ENCODE data around the gene RPN1.
A peak's percentile ranks its signal among the peaks of the same experiment; 100 is the strongest.
"Not testable (repeated sequence)": the region's sequence is repeated elsewhere in the genome, so short reads cannot be mapped to it uniquely, and the experiment has no call there.

Gene RPN1

DNA sequence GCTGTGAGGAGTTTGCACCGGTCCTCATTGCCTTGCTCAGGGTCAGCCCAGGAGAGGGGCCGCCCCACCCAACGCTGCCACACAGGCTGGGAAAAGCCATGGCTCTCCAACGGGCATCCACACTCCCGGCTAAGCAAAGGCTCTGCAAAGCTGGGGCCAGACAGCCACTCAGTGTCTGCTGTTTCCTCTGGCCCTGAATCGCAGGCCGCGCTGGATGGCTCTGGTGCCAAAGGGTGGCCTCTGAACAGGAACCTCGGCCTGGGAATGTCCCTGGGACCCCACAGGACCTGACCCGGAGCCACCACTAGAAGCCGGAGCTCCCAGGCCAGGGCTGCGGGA lies 42.9 kb downstream of the RPN1 start:
- no peak for DNase-seq

DNA sequence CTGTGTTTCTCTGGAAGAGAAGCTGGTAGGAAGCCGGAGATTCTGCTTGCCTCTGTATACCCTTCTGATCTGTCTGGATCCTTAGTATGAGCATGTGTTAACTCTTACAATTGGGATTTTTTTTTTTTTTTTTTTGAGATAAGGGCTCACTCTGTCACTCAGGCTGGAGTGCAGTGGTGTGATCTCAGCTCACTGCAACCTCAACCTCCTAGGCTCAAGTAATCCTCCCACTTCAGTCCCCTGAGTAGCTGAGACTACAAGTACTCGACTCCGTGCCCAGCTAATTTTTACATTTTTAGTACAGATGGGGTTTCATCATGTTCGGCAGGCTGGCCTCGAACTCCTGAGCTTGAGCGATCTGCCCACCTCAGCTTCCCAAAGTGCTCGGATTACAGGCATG lies 44.5 kb downstream of the RPN1 start:
- no peak for DNase-seq

DNA sequence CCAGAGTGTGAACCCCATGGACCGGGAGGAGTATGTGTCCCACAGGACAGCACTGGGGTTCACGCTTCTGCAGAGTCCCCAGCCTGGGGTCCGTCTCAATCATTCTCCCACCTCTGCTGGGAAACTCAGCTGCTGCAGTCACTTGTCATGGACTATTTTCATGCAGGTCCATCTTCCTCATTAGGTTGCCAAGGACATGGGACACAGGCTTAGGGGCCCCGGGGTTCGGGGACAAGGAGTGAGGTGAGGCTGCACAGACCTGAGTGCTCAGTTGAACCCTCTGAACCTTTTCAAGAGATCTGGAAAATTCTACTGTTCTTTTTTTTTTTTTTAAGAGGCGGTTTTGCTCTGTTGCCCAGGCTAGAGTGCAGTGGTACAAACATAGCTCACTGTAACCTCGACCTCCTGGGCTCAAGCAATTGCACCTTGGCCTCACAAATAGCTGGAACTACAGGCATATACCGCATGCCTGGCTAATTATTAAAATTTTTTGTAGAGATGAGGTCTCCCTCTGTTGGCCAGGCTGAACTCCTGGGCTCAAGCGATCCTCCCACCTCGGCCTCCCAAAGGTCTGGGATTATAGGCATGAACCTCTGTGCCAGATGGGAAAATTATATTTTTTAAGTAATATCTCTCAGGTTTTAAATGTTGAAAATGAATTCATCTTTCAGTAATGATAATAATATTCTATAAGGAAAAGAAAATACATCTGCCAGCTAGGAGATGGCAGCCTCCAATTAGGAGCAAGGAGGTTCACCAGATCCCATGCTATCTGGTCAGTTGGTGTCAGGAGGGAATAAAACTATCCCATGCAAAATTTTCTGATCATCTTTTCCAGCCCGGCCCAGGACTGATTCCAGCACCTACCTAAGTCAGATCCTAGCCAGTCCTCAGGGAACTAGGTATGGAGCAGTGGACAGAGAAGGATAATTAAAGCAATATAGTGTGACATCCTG lies 45.2 kb downstream of the RPN1 start:
- no peak for DNase-seq

DNA sequence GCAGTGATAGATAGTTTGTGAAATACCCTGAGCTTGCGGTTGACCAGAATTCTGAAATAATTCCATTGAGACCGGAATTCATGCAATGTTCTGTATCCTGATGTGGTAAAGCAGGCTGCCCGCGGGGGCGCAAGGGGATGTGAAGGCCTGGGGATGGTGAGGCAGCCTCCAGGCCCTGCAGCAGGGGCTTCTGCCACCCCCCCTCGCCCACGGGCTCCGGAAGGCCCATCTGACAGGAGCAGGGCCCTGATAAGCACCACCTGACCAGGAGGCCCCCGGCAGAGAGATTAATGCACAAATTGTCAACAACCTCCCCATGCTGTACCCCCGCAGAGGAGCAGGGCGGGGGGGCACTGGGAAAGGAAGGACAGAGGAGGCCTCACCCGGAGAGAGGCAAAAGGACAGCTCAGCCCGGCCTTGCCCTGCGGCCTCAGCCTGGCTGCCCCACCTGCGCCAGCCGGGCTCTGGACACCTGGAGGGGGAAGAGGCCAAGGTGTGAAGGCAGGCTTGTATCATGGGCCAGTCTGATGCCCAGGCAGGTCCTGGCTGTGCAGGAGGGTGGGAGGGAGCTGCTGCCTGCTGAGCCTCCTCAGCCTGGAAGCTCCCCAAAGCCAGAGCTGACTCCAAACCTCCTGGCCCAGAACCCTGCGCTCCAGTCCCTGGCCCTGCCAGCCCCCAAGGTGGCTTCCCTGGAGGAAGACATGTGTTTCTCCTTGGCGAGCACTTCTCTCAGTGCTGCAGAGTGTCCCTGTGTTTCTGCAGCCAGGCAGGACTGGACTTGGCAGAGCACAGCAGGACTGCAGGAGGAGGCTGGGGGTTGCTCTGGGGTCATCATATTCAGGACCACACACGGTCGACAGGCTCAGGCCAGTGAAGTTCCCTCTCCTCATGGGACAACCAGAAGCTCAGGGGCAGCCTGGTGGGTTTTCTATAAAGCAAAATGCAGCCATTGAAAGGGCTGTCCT lies 46.5 kb downstream of the RPN1 start:
- DNase-seq, result no peak

DNA sequence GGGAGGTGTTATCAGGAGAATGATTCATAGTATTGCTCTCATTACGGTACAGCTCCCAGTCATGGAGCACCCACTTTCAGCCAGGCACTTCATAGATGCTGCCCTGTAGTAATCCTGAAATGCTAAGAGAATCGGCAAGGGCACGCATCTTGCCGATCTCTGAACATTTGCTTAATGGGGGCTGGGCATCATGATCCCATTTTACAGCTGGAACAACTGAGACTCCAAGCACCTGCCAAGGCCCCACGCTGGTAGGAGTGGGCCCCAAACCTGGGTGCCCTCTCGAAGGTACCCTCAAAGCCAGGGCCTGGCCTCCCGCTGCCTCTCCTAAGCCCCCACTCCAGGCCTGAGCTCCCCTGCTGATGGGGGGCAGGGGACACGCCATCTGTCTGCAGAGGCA lies 47.3 kb downstream of the RPN1 start:
- no peak for DNase-seq

DNA sequence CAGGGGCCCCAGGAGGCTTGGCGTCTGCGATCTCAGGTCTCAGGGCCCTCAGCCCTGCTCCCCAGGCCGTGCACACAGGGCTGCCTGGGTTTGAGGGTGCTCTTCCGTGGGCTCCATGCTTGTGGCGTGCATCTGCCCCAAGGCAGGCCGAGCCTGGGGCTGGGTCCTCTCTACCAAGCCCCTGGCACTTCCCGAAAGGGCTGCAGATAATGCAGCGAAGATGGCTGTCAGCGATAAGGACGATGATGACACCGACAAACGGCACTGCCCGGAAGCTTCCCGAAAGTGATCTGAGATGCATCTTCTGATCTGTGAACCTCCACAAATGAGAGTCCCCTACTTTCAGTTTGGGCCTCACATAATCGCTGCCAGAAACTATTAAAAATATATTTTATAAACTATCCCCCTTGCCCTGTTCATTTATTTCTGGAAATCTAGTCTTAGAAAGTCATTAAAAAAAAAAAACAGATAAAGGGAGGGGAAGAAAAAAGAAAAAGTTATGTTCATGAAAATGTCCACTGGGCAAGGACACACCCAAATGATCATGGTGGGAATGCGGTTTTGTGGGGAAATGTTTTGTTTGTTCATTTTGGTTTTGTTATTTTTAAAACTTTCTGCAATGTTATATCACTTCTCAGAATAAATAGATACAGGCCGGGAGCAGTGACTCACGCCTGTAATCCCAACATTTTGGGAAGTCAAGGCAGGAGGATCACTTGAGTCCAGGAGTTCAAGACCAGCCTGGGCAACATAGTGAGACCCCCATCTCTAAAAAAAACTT lies 51.5 kb downstream of the RPN1 start:
- DNase-seq, result no peak

DNA sequence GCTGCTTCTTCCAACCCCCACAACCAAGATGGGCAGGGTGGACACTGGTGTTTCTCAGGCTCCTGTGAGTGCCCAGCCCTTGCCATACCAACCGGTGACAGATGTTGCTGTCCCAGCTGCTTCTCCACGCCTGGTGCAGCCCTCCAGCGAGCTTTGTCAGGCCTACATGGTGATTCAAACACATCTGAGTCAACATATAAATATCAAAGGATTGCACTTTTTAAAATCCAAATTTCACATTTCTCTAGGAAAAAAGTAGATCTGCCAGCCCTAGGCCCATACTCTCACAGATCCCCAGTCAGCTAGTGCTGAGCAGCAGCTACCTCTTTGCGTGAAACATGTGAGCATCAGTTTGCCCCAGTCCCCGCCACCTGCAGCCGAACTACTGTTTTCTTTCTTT lies 52.7 kb downstream of the RPN1 start:
- DNase-seq, result no peak

DNA sequence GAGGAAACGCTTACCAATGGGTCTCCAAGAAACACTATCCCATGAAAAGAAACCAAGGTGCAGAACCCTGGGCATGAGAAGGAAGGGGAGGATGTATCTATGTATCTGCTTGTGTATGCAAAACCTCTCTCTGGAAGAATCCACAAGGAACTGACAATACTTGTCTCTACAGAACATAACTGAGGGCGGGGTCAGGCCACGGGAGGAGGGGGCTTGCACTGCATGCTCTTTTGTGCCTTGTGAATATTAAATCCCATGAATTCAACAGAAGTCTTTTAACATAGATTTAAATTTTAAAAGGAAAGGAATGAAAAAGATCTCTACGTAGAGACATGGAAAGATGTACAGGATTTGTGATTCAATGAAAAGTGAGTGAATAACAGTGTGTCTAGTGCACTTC lies 57.8 kb downstream of the RPN1 start:
- DNase-seq, result no peak

DNA sequence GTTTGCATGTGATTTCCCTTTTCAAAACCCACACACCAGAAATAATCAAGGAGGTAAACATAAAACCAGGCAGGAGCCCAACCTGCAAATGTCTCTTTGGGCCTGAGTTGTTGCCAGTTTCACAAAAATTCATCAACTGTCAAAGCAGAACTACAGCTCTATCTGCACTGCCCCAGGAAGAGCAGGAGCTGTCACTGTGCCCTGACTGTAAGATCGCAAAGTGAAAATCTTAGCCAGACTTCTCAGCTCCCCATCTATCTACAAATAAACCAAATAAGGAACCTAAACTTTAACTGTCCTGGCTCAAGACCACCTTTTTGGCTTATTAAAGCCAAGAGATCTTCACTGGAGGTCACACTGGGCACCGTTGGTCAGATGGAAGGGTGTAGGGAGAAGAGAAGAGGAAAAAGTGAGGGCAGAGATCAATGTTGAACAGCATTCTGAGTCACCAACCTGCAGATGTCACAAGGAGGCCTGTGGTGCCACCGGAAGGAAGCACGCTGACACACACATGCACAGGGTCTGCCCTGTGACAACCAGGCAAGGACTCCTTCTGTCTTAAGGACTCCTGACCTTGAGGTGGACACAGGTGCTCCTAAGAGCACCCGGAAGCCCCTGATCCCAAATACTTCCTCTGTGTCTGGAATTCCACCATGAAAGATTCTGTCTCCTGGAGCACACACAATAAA lies 58.7 kb downstream of the RPN1 start:
- DNase-seq, result peak; percentile 28

DNA sequence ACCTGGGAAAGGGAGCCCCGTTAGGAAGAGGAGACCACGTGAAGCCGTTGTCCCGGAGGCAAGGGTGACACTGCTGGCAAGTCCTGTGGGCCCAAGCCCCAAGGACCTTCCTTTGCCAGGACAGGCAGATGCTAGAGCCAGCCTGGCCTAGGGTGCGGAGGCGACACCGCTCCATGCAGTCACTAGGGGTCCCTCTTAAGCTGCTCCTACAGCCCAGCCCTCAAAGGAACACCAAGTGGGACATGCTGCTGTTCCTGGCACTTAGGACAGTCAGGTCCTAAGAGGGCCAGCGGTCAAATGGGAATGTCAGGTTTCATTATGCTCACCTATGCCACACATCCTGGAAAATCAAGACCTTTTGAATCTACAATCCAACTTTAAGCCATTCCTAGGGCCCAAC lies 59.7 kb downstream of the RPN1 start:
- no peak for DNase-seq

DNA sequence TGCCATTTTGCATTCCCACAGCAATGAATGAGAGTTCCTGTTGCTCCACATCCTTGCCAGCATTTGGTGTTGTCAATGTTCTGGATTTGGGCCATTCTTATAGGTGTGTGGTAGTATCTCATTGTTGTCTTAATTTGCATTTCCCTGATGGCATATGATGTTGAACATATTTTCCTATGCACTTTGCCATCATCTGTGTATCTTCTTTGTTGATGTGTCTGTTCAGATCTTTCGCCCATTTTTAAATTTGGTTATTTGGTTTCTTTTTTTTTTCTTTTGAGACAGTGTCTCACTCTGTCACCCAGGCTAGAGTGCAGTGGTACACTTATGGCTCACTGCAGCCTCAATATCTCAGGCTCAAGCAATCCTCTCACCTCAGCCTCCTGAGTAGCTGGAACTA lies 60.6 kb downstream of the RPN1 start:
- DNase-seq, result not testable (repeated sequence)

DNA sequence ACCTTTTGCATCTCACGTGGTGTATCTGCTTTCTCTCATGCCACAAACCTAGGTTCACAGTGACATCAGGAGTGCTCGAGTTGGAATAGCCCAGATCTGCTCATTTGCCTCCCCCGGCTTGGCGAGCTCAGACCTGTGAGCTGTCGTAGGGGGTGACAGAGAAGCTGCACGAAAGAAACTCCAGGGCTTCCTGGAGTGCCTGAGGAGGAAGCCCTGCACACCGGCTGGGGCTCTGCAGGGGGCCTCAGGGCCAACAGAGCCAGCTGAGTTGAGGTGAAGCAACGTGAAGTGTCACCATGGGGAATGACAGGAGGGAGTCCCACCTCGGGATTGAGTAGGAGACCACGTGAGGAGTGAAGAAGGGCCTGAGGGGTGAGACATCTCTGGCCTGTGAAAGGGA lies 62.5 kb downstream of the RPN1 start:
- DNase-seq, result no peak

DNA sequence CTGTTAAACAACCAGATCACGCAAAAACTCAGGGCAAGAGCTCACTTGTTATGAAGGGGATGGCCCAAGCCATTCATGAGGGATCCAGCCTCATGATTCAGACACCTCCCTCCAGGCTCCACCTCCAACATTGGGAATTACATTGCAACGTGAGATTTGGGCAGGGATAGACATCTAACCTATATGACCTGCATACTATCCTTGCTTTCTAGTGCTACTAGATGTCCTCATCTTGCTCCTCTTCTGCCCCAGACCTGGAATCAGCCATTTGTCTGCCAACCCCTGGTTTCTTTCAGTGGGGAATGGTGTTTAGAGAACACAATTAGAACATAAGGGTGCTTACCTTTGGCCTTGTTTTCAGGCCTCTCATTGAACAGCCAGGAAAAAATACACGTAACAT lies 63.2 kb downstream of the RPN1 start:
- DNase-seq, result no peak

DNA sequence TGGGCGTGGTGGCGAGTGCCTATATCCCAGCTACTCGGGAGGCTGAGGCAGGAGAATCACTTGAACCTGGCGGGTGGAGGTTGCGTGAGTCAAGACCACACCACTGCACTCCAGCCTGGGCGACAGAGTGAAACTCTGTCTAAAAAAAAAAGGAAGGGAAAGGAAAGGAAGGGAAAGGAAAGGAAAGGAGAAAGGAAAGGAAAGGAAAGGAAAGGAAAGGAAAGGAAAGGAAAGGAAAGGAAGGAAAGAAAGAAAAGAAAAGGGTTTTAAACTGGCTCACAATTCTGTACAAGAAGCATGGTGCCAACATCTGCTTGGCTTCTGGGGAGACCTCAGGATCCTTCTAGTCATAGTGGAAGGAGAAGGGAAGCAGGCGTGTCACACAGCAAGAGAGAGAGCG lies 63.7 kb downstream of the RPN1 start:
- DNase-seq, result not testable (repeated sequence)

DNA sequence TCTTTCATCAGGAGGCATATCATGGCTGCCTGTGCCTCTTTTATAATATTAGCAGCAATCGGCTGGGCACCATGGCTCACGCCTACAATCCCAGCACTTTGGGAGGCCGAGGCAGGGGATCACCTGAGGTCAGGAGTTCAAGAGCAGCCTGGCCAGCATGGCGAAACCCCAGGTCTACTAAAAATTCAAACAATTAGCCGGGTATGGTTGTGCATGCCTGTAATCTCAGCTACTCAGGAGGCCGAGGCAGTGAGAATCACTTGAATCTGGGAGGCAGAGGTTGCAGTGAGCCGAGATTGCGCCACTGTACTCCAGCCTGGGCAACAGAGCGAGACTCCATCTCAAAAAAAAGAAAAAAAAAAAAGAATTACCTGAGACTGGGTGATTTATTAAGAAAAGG lies 64.2 kb downstream of the RPN1 start:
- DNase-seq, result not testable (repeated sequence)

DNA sequence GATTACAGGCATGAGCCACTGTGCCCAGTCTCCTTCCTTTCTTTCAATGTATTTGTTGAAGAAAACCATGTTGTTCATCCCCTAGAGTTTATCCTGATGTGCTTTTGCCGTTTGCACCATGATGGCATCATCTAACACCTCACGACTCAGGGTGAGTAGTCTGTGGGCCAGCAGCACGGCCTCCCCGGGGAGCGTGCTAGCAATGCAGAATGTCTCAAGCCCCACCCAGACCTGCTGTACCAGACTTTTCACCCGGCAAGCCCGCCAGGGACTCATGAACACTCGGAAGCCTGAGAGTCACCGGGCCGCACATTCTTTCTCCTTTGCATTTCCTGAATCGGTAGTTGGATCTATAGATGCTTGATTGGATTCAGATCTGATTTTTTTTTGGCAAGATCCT lies 64.6 kb downstream of the RPN1 start:
- no peak for DNase-seq

DNA sequence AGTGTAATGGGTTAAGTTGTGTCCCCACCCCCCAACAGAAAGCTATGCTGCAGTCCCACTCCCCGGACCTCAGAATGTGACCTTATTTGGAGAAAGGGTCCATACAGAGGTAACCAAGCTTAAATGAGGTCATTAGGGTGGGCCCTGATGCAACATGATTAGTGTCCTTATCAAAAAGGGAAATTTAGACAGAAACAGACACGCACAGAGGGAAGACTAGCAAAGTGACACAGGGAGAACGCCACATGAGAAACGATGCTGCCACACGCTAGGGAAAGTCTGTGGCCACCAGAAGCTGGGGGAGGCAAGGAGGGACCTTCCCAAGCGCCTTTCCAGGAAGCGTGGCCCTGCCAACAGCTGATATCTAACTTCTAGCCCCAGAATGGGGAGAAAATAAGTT lies 65.4 kb downstream of the RPN1 start:
- no peak for DNase-seq

DNA sequence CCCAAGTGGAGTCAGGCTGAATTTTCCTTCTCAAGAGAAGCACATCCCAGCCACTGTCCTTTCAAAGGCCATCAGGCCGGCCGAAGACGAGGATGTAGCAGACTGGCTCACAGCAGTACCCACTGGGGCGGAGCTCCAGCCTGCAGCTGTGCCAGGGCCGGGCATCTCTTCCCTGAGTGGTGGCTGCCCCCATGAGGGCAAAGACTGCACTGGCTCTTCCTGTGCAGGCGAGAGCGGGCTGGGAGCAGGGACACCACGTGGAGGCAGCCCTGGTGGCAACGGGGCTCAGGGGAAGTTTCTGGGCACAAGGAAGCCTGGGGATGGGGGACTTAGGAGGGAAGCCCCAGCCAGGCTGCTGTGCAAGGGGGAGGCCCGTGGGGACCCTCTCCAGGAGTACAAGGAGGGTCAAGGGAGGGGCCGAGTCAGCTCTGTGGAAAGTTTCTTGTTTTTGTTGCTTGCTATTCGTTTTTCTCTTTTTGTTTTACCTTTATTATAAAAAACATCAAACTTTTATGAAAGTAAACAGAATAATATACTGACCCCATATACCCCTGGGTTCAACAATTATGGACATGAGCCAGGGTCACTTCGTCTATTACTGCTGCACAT lies 66.1 kb downstream of the RPN1 start:
- peak; percentile 75 for DNase-seq

DNA sequence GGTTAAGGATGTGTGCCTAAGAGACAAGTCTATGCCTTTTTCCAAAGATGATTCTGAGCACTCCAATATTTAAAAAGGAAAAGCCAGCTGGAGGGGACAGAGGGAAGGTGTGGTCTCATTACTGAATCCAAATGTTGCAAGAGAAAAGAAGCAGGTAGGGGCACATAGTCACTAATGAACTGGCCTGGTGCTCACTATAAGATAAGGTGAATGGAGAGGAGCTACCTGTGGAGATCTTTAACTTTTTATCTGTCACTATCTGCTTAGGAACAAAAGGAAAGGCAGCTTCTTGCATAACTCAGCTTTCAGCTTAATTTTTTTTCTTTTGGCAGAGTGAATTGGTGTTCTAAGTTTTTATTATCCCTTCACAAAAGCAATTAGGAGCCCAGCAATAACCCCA lies 69.1 kb downstream of the RPN1 start:
- DNase-seq, result no peak

DNA sequence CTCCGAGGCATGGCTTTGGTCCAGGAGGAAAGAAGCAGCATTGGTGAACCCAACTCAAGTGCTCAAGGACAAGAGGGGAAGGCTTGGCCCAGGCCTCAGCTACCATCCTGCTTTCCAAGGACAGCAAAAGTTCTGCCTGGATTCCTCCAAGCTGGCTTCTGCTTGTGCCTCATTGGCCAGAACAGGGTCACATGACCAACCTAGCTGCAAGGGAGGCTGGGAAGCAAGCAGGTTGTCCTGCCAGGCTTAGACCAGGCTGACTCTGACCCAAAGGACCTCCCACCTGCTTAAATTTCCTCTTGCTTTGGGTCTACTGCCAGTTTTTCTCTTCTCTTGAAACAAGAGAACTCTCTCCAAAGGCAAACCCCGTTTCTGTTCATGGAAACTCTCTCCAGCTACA lies 70.7 kb downstream of the RPN1 start:
- no peak for DNase-seq

DNA sequence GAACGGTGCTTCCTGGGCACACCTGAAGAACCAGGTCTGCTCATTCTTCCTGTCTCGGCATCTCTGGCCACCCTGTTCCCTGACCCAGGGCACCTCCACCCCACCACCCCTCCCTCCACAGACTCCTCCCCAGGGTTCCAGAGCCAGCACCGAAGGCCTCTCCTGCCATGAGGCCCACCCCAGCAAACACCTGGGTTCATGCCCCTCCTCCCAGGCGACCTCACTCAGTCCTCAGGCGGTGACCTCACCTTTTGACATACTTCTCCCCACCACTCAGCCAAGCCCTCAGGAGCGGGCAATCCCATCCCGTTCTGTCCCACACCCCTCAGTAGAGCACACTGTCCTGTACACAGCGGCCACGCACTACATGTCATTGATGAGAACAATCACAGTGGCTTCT lies 72.3 kb downstream of the RPN1 start:
- no peak for DNase-seq

DNA sequence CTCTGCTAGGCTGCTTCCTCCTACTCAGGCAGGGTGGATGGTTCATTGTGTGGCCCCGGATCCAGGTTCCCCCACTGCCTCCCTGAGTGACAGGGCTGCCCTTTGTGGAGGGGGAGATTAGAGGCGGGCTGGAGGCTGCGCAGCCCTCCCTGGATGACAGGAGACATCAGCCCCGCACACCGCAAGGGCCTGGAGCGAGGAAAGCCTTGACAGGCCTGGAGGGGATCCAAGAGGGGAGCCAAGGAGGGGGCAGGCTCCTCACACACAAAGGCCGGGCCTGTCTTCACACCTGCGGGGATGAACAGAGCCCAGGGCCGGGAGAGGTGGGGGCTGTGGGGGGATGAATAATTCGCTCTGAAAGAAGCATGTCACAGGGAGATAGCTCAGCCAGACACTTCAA lies 72.9 kb downstream of the RPN1 start:
- DNase-seq, result no peak
